NCI-H1048 (cell line): Measurements from ENCODE around the gene CAMK2G.
"Not testable (repeated sequence)": the region's sequence is repeated elsewhere in the genome, so short reads cannot be mapped to it uniquely, and the experiment has no call there.

Experiments used
- DNase-seq: peaks from one replicate; lab custom pipeline; 2025; lab: John Stamatoyannopoulos, UW

Gene CAMK2G

DNA sequence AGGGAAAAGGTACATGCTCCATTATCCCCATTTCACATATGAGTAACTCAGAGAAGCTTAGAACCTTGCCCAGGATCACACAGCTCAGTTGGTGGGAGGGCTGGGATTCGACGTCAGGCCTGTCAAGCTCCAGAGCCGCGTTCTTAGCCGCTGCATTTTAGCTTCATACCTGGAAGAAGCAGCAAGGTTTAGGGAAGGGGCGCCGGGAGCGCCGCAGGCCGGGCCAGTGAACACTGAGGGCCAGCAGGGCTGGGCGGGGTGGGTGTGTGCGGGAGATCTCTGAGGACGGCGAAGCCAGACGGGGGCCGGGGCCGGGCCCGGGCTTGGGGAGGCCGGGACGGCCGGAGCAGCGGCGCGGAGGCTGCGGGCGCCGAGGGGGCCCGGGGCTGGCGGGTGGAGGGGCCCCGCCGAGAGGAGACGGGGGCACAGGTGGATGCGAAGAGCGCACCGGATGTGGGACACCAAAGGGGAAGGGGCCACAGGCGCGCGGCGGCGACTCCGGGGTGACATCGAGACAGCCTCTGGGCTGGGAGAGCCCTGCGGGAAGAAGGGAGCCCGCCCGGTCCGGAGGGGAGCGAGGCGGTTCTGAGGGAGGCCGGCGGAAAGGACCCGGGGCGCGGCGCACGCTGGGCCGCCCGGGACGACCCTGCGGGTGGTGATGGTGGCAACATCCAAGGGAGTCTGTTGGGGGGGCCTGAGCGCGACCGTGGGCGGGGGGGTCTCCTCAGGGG is 63.5 kb downstream of the CAMK2G start:
- DNase-seq = peak; percentile 18

DNA sequence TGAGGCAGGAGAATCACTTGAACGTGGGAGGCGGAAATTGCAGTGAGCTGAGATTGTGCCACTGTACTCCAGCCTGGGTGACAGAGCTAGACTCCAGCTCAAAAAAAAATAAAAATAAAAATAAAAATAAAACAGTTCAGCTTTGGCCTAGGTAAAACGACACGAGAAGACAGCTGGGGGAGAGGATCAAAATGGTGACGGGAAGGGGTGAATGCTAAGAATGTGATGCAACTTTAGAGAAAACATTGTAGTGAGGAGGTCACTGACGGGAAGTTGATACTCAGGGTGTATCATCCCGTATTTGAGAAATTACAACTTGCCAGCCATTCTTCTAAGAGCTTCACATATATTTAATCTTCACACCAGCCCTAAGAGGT is 64.0 kb downstream of the CAMK2G start:
- DNase-seq = no peak

DNA sequence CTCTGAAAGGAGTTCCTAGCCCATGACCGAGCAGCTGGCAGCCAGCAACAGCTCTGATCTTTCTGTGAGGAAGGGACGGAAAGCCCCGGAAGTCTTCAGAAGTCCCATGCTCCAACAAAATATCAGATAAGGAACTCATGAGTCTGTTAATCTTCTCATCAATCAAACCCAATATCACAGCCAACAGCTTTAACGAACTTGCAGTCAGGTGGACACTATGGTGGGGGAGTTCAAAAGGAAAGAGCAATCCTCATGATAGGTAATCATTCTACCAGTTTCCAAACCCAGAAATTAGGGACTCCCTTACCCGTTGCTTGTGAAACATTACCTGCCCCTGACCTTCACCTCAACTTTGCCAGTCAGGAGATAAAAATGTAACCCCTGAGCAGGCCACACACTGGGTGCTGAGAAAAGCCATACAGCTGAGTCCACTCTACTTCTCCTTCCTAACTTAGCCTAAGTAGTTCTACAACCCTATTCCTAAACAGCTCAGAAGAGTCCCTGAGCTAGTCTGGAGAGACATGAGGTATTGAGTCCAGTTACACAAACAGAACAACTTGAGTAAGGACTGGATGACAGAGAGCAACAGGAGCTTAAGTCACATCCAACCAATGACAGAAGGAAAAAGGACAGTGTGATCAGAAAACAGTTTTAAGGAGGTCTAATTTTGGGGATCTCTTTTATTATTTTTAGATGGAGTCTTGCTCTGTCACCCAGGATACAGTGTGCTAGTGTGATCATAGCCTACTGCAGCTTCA is 65.1 kb downstream of the CAMK2G start:
- DNase-seq = no peak

DNA sequence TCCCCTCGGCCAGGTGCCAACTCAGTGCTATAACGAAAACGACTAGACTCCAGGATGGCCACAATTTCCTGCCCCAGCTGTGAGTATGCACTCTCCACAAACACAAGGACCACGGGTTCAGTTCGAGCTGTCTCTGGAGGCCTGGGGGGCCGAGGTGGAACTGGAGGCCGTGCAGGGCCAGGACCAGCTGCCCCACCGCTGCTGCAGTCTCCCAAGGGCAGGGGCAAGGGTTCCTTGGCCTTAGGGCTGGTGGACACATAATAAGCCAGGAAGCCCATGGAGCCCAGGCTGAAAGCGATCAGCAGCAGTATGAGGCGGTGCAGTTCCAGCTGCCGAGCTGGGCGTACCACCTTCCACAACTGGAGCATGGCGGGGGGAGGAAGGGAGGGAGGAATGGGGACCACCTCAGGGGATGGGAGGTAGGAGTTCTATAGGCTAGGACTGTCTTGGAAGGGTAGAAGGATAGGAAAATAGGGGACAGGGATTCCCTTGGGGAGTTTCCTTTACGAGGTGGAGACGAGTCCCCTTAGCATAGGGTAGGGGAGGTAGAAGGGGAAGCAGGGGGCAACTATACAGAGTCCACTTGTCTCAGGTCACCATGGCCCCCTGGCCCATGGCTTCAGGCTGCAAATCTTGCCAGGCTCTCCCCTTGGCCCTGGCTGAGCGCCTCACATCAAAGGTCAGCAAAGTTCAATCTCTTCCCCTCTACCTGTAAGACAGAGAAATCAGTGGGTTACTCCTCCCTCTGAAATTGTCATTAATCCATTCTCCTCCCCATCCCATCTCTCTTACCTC is 66.1 kb downstream of the CAMK2G start:
- no peak for DNase-seq

DNA sequence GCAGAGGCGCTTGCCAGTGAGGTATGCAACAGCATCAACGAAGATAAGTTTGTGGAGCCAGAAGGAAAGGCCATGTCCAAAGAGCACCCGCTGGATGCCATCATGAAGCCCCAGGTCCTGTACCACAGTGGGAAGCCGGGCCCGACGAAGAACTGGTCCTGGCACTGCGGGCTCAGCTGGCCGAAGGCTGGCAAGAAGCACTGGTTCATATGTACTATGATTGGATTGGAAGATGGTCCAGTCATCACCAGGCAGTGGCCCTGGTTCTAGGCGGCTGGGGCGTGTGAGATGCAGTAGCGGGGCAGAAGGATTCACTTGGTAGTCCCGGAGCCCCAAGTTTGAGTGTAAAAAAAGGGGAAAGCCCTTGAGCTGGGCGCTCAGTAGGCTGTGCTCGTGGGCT is 66.9 kb downstream of the CAMK2G start:
- no peak for DNase-seq

DNA sequence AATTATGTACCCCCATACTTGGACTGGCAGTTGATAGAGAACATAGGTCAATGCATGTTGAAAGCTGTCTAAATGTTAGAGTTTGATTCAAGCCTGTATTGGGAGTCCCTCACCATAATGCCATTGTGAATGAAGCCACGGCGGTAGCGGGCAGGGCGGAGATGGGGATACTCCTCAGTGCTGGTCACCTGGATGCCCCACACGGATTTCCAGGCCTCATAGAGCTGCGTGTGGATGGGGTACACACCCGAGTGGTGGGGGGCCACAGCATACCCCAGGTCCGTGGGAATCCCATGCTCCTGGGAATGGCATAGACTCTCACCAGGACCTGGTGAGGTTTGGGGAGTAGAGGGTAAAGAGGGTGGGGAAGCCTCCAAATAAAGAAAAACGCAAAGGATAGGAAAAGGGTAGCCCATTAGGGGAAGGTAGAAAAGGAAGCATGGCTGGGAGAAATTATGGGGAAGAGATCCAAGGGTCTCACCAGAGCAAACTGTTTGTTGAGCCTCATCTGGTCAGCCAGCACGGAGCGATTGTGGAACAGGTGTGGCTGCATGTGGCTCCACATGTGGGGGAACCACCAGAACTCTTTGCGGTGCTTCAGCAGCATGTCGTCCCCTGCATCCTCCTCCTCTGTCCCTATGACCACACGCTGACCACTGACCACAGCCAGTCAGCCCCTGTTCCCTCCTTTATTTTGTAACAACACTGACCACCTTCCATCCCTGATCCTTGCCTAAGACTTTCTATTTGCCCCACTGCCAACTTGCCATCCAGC is 68.0 kb downstream of the CAMK2G start:
- DNase-seq = no peak

DNA sequence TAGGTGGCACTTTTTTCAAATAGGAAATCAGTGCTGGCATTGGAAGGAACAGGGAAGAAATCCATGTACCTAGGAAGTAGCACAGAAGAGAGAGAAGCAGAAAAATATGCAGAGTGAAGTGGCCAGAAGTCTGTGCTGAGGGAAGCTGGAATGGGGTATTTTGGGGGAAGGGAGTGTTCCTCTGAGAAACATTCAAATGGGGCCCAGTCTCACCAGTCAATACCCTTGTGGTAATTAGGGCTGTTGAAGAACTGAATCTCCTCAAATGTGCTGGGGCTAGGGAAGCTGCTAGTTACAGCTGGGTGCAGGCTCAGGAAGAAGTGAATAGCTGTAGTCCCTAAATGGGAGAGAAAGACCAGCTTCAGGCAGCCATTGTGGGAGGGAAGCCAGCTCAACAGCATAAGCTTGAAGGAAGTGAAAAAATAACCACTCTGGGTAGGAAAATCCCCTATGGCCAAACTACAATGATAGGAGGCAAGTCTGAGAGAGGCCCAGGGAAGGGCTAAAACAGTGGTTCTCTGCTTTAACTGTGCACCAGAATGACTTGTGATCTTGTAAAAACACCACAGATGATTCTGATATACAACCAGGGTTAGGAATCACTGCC is 70.6 kb downstream of the CAMK2G start:
- DNase-seq = no peak

DNA sequence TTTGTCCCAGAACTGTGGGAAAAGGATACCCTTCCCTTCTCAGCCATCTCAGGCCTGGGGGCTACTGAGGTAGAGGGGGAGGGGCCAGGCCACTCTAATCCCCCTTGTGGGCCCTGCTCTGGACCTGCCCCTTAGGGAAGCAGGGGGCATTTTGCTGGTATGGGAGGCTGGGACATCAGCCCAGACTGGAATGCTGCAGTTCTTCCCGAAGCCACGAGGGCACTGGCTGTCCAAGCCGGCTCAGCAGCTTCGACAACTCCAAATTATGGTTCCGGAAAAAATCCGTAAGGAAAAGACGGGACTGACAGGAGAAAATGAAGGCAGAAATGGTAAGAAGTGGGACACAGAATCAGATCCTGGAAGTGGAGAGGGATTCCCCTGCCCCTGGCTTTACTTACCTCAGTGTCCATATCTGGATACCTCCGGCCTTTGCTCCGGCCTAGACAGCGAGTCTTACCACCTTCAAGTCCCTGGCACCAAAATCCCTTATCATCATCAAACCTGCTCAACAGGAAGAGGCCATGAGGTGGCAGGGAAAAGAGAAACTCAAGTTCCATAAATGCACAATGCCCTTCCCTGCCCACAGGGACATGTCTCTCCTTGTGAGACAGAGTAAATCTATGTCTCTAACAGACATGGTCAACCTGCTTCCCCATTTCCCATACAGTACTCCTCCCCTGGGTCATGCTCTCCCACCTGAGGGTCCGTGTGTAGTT is 71.9 kb downstream of the CAMK2G start:
- no peak for DNase-seq

DNA sequence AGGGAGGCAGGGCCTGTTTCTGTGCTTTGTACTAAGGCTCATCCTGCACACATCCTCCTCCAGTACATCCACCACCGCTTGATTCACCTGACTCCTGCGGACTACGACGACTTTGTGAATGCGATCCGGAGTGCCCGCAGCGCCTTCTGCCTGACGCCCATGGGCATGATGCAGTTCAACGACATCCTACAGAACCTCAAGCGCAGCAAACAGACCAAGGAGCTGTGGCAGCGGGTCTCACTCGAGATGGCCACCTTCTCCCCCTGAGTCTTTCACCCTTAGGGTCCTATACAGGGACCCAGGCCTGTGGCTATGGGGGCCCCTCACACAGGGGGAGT is 73.1 kb downstream of the CAMK2G start:
- DNase-seq = no peak

DNA sequence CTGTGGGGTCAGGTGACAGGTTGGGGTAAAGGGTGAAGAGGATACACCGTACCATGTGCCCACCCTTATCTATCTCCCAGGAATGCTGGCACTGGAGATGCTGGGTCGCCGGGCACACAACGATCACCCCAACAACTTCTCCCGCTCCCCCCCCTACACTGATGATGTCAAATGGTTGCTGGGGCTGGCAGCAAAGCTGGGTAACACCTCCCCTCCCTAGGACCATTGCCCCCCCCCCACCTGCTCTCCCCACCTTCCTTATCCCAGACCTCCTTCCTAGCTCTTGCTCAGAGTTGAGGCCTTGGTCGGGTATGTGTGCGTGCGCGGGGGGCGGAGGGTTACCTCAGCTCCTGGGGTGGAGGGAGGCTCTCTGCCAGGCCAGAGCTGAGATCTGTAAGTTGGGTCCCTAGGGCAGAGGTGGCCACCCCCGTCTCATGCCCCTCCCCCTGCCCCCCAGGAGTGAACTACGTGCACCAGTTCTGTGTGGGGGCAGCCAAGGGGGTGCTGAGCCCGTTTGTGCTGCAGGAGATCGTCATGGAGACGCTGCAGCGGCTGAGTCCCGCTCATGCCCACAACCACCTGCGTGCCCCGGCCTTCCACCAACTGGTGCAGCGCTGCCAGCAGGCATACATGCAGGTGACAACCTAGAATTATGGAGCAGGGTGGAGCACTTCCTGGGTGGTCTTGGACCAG is 73.6 kb downstream of the CAMK2G start:
- DNase-seq = no peak

DNA sequence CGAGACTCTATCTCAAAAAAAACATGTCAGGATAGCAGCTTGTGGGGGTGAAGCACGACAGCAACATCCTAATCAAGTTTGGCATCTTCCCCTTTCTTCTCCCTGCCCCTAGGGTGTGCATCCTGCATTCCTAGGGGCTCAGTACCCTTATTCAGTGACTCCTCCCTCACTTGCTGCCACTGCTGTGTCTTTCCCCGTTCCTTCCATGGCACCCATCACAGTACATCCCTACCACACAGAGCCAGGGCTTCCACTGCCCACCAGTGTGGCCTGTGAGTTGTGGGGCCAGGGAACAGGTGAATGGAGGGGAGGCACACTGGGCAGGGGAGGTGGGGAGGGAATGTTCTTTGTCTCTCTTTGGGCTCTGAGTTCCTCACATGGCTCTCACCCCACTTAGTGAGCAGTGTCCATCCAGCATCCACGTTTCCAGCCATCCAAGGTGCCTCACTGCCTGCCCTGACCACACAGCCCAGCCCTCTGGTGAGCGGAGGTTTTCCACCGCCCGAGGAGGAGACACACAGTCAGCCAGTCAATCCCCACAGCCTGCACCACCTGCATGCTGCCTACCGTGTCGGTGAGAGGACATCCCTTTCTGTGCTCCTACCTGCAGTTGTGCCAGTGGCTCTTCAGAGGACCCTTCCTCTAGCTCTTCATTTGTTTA is 74.3 kb downstream of the CAMK2G start:
- no peak for DNase-seq

DNA sequence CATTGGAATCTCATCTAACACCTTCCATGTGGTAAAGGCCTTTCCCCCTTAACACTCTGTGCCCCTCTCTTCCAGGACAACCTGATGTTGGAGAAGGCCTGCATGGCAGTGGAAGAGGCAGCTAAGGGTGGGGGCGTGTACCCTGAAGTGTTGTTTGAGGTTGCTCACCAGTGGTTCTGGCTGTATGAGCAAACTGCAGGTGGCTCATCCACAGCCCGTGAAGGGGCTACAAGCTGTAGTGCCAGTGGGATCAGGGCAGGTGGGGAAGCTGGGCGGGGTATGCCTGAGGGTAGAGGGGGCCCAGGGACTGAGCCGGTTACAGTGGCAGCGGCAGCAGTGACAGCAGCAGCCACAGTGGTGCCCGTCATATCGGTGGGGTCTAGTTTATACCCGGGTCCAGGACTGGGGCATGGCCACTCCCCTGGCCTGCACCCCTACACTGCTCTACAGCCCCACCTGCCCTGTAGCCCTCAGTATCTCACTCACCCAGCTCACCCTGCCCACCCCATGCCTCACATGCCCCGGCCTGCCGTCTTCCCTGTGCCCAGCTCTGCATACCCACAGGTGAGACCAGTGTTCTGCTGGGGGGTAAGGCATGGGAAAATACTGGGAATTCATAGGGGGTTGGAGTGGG is 75.3 kb downstream of the CAMK2G start:
- DNase-seq = no peak

DNA sequence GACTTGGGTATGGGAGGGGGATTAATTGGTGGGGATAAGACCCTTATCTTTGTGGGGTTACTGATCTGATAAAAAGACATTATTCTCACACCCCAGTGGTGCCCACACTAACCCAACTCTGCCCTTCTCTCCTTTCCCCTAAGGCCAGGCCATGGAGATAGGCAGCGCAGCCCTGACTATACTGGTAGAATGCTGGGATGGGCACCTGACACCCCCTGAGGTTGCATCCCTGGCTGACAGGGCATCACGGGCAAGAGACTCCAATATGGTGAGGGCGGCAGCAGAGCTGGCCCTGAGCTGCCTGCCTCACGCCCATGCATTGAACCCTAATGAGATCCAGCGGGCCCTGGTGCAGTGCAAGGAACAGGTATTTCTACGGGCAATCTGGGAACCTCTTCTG is 76.3 kb downstream of the CAMK2G start:
- DNase-seq = no peak

DNA sequence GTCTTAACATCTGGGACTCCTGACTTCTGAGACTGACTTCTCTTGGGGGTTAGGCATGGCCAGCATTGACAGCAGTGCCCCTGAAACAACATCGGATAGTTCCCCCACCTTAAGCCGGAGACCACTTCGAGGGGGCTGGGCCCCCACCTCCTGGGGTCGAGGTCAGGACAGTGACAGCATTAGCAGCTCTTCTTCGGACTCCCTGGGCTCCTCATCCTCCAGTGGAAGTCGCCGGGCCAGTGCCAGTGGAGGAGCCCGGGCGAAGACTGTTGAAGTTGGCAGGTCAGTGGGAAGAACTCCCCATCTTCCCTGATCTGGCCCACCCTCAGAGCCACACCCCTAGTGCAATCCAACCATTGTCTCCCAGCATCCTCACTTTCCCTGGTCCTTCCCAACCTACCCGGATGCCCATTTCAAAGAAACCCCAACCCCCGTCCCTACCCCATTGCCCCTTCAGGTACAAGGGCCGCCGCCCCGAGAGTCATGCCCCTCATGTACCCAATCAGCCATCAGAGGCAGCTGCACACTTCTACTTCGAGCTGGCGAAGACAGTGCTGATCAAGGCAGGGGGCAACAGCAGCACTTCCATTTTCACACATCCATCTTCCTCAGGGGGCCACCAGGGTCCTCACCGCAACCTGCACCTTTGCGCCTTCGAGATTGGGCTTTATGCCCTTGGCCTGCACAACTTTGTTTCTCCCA is 76.9 kb downstream of the CAMK2G start:
- no peak for DNase-seq

DNA sequence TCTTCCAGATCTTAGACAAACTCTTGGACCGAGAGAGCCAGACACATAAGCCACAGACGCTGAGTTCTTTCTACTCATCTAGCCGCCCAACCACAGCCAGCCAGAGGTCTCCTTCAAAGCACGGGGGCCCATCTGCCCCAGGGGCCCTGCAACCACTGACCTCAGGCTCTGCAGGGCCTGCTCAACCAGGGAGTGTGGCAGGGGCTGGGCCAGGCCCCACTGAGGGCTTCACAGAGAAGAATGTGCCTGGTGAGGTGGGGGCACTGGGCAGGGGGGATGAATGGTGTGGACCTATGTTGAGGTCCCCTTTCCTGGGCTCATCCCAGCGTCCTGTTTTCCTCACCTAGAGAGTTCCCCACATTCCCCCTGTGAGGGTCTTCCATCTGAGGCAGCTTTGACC is 77.6 kb downstream of the CAMK2G start:
- no peak for DNase-seq

DNA sequence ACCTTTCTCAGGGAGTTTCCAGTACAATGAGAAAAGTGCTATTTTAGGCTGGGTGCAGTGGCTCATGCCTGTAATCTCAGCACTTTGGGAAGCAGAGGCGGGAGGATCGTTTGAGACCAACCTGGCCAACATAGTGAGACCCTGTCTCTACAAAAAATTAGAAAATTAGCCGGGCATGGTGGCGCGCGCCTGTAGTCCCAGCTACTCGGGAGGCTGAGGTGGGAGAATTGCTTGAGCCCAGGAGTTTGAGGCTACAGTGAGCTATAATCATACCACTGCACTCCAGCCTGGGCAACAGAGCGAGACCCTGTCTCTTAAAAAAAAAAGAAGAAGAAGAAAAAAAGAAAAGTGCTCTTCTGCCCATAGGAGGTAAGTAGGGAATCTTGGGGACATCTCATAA is 78.3 kb downstream of the CAMK2G start:
- not testable (repeated sequence) for DNase-seq

DNA sequence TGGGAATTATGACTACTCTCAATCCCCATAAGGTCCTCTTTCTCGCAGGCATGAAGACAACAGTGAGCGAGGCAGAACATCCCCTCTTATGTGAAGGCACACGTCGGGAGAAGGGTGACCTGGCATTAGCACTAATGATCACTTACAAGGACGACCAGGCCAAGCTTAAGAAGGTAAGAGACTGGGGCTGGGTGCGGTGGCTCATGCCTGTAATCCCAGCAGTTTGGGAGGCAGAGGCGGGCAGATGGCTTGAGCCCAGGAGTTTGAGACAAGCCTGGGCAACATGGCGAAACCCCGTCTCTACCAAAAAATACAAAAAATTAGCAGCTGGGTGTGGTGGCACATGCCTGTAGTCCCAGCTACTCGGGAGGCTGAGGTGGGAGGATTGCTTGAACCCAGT is 78.9 kb downstream of the CAMK2G start:
- DNase-seq = not testable (repeated sequence)

DNA sequence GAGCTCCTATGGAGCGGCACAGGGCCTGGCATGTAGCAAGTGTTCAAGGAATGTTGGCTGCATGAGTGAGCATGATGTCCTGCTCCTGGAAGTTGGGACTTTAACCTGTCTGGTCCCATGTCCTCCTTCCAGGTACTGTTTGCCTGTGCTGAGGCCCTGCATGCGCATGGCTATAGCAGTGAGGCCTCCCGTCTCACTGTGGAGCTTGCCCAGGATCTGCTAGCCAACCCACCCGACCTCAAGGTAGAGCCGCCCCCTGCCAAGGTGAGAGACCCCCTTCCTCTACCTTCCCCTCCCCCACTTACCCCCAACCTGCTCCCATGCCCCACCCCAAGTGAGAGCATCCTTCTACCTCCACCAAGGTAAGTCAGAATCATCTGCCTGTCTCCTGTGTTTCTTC is 80.9 kb downstream of the CAMK2G start:
- DNase-seq = no peak

DNA sequence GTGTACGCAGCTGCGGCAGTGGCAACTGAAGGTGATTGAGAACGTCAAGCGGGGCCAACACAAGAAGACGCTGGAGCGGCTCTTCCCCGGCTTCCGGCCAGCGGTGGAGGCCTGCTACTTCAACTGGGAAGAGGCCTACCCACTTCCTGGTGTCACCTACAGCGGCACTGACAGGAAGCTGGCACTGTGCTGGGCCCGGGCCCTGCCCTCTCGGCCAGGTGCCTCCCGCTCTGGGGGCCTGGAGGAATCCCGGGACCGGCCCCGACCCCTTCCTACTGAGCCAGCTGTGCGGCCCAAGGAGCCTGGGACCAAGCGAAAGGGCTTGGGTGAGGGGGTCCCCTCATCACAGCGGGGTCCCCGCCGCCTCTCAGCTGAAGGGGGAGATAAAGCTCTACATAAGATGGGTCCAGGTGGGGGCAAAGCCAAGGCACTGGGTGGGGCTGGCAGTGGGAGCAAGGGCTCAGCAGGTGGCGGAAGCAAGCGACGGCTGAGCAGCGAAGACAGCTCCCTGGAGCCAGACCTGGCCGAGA is 82.4 kb downstream of the CAMK2G start:
- DNase-seq = no peak
